CD4-positive, alpha-beta memory T cell (primary cell): ENCODE measurements around the gene CIP2A. TPM values are rescaled to one million over a fixed set of nuclear protein-coding genes. Genes with fewer than 3 reads are reported as not detected.

ENCODE experiments used
- polyA plus RNA-seq, 2 donors: library from polyadenylated mRNA; unstranded; fragments of 300-500 nt; fragmentation: Illumina TruSeq; gene quantifications; one replicate each; pipeline ENCODE4 v1.2.3, GENCODE V29; 2021
- total RNA-seq, 2 experiments: library from RNA; stranded (reverse); gene quantifications; one replicate each; pipeline ENCODE4 v1.2.3, GENCODE V29; 2021

CIP2A gene
- total and polyA plus RNA-seq, 4 experiments from 2014 or later = 1.8 to 3.9 (median 2.6) TPM

Other genes starting within 250 kb of the CIP2A start
- under 1 TPM in 1 of 2 experiments, not detected in 1; 0.06 TPM for gene MYH15, start 78.8 kb downstream of the CIP2A start, total RNA-seq
- gene MYH15, start 78.8 kb downstream of the CIP2A start, polyA plus RNA-seq = not detected
- gene DZIP3, start 284 bp upstream of the CIP2A start, total RNA-seq = 10 to 100 TPM; 15.3 to 18.5 TPM
- gene DZIP3, start 284 bp upstream of the CIP2A start, polyA plus RNA-seq = 10 to 100 TPM in 1 of 2 donors, 1 to 10 TPM in 1; 8.9 to 13.1 TPM
- gene RETNLB, start 168.0 kb upstream of the CIP2A start, total RNA-seq = not detected
- not detected for gene RETNLB, start 168.0 kb upstream of the CIP2A start, polyA plus RNA-seq
- 100 to 1,000 TPM; 164 to 169 TPM for gene TRAT1, start 233.3 kb upstream of the CIP2A start, total RNA-seq
- gene TRAT1, start 233.3 kb upstream of the CIP2A start, polyA plus RNA-seq = 100 to 1,000 TPM; 227 to 367 TPM